ENCODE measurements around the gene UGT2B17.
A peak's percentile ranks its signal among the peaks of the same experiment; 100 is the strongest.

The UGT2B17 gene

DNA sequence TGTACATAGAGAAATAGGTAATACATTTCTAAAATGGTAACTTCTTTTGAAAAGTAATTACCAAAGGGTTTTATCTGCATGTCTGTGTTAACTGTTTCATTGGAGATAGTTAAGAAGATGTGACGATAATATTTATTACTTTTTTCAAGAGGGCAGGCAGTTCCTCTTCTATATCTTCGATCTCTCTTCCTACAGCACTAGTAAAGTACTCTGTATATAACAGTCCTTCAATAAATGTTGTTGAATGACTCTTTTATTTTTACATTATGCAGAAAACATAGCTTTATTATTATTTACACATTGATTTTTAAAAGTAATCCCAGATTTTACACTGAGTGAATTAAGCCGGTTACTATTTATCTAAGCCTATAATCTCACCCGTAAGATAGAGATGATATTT, 77.1 kb downstream of the UGT2B17 start:
- no peak for DNase-seq (ENCODE audit: low read depth)
- no peak overlapping the region for H3K4me3 ChIP-seq (ENCODE audit: low read depth, low read length)
- TF ChIP-seq, protein P1, sequence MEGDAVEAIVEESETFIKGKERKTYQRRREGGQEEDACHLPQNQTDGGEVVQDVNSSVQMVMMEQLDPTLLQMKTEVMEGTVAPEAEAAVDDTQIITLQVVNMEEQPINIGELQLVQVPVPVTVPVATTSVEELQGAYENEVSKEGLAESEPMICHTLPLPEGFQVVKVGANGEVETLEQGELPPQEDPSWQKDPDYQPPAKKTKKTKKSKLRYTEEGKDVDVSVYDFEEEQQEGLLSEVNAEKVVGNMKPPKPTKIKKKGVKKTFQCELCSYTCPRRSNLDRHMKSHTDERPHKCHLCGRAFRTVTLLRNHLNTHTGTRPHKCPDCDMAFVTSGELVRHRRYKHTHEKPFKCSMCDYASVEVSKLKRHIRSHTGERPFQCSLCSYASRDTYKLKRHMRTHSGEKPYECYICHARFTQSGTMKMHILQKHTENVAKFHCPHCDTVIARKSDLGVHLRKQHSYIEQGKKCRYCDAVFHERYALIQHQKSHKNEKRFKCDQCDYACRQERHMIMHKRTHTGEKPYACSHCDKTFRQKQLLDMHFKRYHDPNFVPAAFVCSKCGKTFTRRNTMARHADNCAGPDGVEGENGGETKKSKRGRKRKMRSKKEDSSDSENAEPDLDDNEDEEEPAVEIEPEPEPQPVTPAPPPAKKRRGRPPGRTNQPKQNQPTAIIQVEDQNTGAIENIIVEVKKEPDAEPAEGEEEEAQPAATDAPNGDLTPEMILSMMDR (IDR thresholded peaks at IDR 0.05; ENCODE audit: low read depth, low read length, missing control alignments): no peak

DNA sequence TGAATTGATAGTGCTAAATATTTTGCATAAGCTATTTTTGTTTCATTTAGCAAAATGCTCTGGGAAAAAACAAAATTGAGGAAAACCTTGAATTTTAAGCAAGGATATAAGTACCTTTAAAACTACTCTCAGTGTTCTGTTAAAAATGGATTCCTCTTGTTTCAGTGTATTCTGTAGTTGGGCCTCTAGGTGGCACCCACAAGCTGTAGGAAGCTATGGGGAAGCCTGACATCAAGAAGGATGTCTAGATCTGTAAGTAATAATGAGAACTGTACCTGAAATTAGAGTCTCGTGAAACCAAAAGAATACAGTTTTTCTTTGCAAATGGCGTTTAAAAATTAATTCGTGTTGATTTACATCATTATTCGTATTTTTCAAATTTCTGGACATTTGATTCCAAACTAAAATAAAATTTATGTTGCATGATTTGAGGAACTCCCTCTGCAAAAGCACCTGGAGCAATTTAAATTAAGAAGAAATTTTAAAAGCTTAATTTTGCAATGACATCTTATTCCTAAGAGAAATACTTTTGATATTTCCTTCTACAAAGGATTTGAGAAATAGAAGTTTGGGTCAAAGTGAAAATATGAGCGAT, 77.6 kb downstream of the UGT2B17 start:
- TF ChIP-seq, protein P1 (IDR thresholded peaks at IDR 0.05; ENCODE audit: low read depth, low read length, missing control alignments): peak; percentile 71
- H3K4me3 ChIP-seq (ENCODE audit: low read depth, low read length): no peak overlapping the region
- peak; percentile 58 for DNase-seq (ENCODE audit: low read depth)

DNA sequence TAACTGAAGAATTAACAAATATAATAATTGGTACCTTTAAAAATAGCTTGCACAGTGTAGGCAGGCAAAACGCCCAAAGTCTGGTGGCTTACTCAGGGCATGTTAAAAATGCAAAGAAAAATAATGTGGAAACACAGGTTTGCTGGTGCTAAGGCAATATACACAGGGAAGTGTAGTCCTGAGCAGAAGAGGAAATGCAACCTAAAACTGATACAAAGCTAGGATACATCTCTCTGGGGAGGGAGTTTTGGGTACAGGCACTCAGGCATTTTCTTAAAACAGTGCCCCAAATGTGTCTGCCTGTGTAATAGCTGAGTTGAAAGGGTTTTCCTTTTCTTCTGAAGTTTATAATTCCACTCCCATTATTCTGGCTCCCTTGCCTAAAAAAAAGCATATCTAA, 81.4 kb downstream of the UGT2B17 start:
- no peak overlapping the region for H3K4me3 ChIP-seq (ENCODE audit: low read depth, low read length)
- TF ChIP-seq, protein P1 (IDR thresholded peaks at IDR 0.05; ENCODE audit: low read depth, low read length, missing control alignments): no peak
- no peak for DNase-seq (ENCODE audit: low read depth)

DNA sequence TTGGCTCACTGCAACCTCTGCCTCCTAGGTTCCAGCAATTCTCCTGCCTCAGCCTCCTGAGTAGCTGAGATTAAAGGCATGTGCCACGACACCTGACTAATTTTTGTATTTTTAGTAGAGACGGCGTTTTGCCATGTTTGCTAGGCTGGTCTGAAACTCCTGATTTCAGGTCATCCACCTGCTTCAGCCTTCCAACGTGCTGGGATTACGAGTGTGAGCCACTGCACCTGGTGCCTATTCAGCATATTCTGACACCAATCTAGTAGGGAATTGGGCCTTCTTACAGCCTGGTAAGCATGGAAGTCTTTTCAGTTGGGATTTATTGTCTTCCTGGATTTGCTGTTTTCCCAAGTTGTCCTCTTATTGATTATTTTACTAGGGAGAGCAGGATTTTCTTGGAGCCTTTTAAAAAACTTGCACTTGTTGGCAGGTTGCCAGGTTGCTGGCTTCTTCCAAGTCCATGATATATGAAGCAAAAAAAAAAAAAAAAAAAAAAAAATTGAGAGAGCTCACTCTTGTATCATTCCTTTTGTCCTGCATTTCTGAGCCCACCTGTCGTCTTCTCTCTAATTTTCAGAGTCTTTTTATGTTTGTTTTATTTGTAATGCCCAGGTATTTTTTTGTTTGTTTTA, 85.2 kb downstream of the UGT2B17 start:
- DNase-seq (ENCODE audit: low read depth): no peak
- TF ChIP-seq, protein P1 (IDR thresholded peaks at IDR 0.05; ENCODE audit: low read depth, low read length, missing control alignments): no peak

DNA sequence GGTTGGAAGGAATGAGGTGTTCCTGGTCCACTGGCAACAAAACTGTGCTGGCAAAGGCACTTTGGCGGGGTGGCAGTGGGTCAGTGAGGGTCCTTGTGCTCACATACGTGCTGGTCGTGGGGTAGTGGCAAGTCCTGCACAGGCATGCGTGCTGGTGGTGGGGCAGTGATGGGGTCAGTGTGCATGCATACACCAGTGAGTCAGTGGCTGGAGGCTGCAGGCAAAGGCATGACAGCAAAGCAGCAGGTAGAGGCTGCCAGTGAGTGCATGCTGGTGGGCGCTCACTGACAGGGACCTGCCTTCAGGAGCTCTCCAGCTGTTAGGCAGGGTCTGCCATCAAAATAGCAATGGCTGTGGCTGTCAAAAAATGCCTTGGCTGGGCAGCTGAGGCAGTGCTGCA, 86.8 kb downstream of the UGT2B17 start:
- no peak for DNase-seq (ENCODE audit: low read depth)
- TF ChIP-seq, protein P1 (IDR thresholded peaks at IDR 0.05; ENCODE audit: low read depth, low read length, missing control alignments): no peak
- H3K4me3 ChIP-seq (ENCODE audit: low read depth, low read length): no peak overlapping the region

More for the DNA sequence above, 85.2 kb downstream of the UGT2B17 start:
- no peak overlapping the region for H3K4me3 ChIP-seq (ENCODE audit: low read depth, low read length)

All from GM12864 (cell line).